GM18502 (cell line): ENCODE results near the gene SUN1.
"Not testable (repeated sequence)": the region's sequence is repeated elsewhere in the genome, so short reads cannot be mapped to it uniquely, and the experiment has no call there.

Experiments used
- ATAC-seq: cut with Tn5 transposase; IDR thresholded peaks from one replicate; pipeline ENCODE4 v1.9.1; 2021; ENCODE audit warnings: mild to moderate bottlenecking; ENCODE audit not compliant: unreplicated experiment, poor library complexity

The SUN1 gene

GRCh38 chr7:833601-834258 is 1.5 kb downstream of the SUN1 start:
- ATAC-seq = no peak

- no peak for ATAC-seq
Observed at GRCh38 chr7:834277-834676, 2.0 kb downstream of the SUN1 start.

- no peak for ATAC-seq
Observed at GRCh38 chr7:835021-835420, 2.7 kb downstream of the SUN1 start.

GRCh38 chr7:835485-836401 is 3.5 kb downstream of the SUN1 start:
- no peak for ATAC-seq

GRCh38 chr7:836429-836828 is 4.2 kb downstream of the SUN1 start:
- ATAC-seq = no peak

GRCh38 chr7:837001-837400 is 4.7 kb downstream of the SUN1 start:
- ATAC-seq = no peak

- no peak for ATAC-seq
Observed at GRCh38 chr7:840001-840600, 7.8 kb downstream of the SUN1 start.

- ATAC-seq = no peak
Observed at GRCh38 chr7:841943-842342, 9.7 kb downstream of the SUN1 start.

- no peak for ATAC-seq
Observed at GRCh38 chr7:842431-843031, 10.3 kb downstream of the SUN1 start.

- no peak for ATAC-seq
Observed at GRCh38 chr7:843230-843629, 11.0 kb downstream of the SUN1 start.

- no peak for ATAC-seq
Observed at GRCh38 chr7:844043-844442, 11.8 kb downstream of the SUN1 start.

- no peak for ATAC-seq
Observed at GRCh38 chr7:844514-844913, 12.2 kb downstream of the SUN1 start.

GRCh38 chr7:845091-845490 is 12.8 kb downstream of the SUN1 start:
- ATAC-seq = no peak

GRCh38 chr7:845731-846130 is 13.5 kb downstream of the SUN1 start:
- ATAC-seq = no peak

GRCh38 chr7:846958-847650 is 14.8 kb downstream of the SUN1 start:
- not testable (repeated sequence) for ATAC-seq

- not testable (repeated sequence) for ATAC-seq
Observed at GRCh38 chr7:847728-848127, 15.5 kb downstream of the SUN1 start.

GRCh38 chr7:849145-849544 is 16.9 kb downstream of the SUN1 start:
- no peak for ATAC-seq

GRCh38 chr7:849781-850180 is 17.5 kb downstream of the SUN1 start:
- no peak for ATAC-seq

- no peak for ATAC-seq
Observed at GRCh38 chr7:851204-851603, 18.9 kb downstream of the SUN1 start.

GRCh38 chr7:853366-854117 is 21.3 kb downstream of the SUN1 start:
- no peak for ATAC-seq
